GF-D8 (cell line): Measurements from ENCODE around the gene NCDN.
A peak's percentile ranks its signal among the peaks of the same experiment; 100 is the strongest.

Experiments used
- DNase-seq: peaks from one replicate; lab custom pipeline; 2025; lab: John Stamatoyannopoulos, UW

NCDN gene

GRCh38 chr1:35555212-35555584 lies 2.4 kb upstream of the NCDN start:
- DNase-seq = no peak

DNA sequence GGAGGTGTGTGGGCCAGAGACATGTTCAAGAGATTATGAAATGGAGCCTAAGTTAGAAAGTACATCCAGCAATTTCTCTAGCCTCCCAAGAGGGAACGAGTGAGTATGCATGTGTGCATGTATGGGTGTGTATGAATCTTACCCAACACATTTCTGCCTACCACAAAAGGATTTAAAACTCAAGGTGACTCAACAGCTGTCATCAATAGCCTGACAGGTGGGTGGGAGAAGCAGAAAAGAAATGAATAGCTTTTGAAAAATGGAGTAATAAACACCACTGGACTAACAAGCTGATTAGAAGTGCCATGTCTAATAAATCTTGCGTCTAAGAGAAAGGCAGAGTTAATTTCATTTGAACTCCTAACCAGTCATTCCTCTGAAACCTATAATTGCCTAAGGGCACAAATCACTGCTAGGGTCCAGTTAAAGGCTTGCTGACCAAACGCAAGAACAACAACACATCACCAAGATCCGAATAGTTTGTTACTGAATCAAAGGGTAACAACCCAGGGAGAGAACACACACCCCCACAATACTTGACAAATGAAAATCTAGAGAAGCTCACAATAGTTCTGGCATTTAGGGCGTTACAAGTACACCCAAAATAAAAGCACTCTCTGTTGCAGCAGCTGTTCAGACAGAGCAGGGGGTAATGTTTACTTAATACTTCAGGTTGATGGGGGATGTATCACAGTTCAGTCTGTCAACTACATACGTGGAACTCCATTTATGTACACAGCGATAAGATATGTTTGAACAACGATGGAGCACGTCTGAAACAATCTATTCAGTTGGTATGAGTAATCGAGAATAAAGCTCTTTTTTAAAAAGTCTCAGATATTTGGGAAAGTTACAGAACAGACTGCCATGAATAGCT lies 1.8 kb upstream of the NCDN start:
- no peak for DNase-seq

DNA sequence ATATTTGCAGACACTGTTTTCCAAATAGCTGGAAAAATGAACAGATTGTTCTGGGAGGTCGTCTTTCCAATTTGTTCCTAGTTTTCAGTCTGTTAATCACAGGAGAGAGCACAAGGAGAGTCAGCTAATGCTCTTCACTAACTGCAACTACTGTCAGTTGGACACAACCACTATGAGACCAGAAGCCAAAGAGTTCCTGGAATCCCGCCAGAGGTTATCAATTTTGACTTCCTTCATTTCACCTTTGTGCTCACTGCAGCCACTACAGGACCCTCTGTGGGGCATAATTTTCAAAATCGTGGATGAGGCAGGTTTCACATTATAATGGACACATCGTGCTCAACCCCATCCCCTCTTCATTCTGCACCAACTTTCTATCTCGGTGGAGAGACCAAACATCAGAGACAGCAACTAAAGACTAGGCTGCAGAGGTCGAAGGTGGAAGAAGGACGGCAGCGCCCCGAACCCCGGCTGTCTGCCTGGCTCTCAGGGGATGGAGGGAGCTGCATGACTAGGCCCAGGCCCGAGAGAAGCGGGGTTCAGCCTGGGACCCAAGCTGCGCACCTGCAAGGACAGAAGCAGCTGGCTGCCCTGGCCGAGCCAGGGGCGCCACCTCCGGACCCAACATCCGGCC lies 998 bp upstream of the NCDN start:
- DNase-seq = no peak

- DNase-seq = no peak
Observed at GRCh38 chr1:35557118-35557610, 435 bp upstream of the NCDN start, which contains the start of gene KIAA0319L. Gene KIAA0319L (minus strand): TSS chr1:35557403. CDS start chr1:35554491, 2,912 bp downstream.

GRCh38 chr1:35558374-35559316 lies 1.0 kb downstream of the NCDN start:
- DNase-seq = no peak

- DNase-seq = no peak
Observed at GRCh38 chr1:35559317-35559944, 1.8 kb downstream of the NCDN start.

DNA sequence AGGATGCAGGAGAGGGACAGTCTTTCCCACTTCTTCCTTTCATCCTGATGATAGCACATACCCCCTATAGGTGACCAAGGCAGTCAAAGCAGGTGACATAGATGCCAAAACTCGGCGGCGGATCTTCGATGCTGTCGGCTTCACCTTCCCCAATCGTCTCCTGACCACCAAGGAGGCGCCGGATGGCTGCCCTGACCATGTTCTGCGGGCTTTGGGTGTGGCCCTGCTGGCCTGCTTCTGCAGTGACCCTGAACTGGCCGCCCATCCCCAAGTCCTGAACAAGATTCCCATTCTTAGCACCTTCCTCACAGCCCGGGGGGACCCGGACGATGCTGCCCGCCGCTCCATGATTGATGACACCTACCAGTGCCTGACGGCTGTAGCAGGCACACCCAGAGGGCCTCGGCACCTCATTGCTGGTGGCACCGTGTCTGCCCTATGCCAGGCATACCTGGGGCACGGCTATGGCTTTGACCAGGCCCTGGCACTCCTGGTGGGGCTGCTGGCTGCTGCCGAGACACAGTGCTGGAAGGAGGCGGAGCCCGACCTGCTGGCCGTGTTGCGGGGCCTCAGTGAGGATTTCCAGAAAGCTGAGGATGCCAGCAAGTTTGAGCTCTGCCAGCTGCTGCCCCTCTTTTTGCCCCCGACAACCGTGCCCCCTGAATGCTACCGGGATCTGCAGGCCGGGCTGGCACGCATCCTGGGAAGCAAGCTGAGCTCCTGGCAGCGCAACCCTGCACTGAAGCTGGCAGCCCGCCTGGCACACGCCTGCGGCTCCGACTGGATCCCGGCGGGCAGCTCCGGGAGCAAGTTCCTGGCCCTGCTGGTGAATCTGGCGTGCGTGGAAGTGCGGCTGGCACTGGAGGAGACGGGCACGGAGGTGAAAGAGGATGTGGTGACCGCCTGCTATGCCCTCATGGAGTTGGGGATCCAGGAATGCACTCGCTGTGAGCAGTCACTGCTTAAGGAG lies 2.9 kb downstream of the NCDN start:
- no peak for DNase-seq

DNA sequence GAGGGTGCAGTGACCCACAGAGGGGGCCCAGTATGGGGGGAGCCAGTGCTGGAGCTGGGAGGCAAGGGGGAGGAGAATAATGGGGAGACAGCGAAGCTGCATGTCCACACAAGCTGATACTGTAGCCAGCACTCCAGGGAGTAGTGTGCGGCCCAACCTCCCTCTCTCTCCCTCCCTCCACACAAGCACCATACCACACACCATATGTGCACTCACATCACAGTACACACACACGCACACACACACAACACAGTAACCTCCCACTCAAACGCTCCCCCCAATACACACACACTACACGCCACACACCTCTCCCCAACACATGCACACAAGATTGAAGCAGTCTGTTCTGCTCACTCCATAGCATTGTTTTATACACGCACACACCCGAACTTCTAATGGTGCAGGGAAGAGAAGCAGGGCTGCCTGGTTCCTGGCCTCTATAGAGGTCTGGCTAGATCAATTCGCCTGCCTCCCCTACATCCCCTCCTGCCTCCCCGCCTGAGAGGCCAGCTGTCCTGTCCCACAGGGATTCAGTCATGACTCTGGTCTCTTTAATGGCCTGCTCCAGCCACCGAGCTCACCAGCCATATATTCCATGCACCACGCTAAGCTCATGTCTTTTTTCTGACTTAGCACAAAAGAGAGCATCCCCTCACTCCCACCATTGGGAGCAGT lies 3.8 kb downstream of the NCDN start:
- DNase-seq = no peak

GRCh38 chr1:35561972-35562680 lies 4.5 kb downstream of the NCDN start:
- no peak for DNase-seq

DNA sequence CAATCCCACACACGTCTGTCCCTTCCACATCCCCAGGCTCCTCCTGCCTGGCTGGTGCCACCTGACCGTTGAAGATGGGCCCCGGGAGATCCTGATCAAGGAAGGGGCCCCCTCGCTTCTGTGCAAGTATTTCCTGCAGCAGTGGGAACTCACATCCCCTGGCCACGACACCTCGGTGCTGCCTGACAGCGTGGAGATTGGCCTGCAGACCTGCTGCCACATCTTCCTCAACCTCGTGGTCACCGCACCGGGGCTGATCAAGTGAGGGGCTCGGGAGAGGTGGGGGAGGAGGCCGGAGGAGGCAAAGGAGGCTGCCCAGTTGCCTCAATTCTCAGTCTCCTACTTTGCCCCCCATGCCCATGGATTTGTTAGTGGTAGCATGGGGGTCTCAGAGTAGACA lies 5.6 kb downstream of the NCDN start:
- DNase-seq = no peak

GRCh38 chr1:35564037-35564883 lies 6.7 kb downstream of the NCDN start:
- peak; percentile 23 for DNase-seq

GRCh38 chr1:35564884-35565741 lies 7.5 kb downstream of the NCDN start:
- no peak for DNase-seq

- no peak for DNase-seq
Observed at GRCh38 chr1:35565742-35566133, 8.1 kb downstream of the NCDN start.

GRCh38 chr1:35567947-35568558 lies 10.5 kb downstream of the NCDN start:
- no peak for DNase-seq

DNA sequence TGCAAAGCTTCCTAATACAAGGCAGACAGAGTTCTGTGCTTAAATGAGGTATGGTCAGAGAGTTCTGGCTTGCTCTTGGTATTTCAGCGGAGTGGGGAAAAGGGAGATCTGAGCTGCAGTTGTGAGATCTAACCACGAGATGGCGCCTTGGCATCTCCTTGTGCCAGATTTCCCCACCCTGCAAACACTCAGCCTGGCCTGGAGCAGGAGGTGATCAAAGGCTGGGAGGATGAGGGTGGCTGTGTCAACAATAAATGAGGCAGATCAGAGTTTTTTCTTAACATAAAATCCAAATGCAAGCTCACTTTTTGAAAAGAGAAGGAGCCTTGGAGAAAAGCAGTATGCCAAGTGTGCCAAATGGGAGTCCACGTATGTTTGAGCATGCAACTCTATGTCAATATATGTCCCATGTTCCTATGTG lies 11.4 kb downstream of the NCDN start:
- DNase-seq = peak; percentile 19

DNA sequence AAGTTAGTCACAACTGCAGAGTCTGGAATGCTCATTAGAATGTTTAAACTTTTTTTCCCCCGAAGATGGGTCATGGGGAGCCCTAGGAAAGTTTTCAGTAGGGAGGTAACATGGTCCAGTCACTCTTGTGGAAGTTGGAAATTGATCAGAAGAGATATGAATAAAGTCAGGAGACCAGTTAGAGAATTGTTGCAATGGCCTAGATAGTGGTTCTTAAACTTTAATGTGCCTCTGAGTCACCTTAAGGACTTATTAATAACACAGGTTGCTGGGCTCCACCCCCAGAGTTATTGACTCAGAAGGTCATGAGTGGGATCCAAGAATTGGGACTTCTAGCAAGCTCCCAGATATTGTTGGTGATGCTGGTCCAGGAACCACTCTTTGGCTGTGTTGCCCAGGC lies 12.3 kb downstream of the NCDN start:
- DNase-seq = no peak

DNA sequence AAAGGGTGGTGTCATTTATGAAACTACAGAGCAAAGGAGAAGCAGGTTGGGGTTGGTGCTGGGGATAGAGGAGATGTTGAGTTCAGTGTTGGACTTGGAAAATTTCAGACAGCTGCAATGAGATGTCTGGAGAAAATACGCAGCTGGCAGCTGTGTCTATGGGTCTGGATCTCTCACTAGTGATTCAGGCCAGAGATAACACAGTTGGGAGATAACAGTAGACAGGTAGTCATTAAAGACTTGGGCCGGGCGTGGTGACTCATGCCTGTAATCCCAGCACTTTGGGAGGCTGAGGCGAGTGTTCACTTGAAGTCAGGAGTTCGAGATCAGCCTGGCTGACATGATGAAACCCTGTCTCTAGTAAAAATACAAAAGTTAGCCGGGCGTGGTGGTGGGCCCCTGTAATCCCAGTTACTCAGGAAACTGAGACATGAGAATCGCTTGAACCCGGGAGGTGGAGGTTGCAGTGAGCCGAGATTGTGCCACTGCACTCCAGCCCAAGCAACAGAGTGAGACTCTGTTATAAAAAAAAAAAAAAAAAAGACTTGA lies 13.1 kb downstream of the NCDN start:
- DNase-seq = no peak
